ENCODE results near the gene HOMER2.

DNA sequence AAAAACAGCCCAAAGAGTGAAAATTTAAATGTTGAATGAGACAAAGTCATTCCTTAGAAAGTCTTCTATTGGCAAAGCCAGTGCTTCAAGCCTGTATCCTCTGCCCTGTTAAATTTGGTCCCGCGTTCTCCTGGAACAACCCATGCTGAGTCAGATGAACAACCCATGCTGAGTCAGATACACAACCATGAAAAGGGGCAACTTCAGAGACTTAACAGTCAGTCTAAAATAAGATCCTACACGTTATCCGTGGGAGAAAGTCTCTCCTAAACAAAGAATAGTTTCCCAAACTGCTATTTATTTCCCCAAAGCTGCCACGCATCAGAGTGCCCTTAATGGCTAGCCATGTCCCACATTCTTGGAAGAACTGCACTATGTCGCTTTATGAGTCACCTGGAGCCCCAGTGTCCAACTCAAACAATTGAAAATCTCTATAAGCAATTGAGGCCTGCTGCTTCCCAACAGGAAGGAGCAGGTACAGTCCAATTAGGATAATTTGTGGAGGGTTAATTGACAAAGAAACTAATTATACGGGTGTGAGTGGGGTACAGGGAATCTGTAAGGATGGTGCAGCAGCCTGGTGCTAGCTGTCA, 77.0 kb downstream of the HOMER2 start:
- no peak for TF ChIP-seq ZNF8 (CRISPR knock-in tag; IDR thresholded peaks at IDR 0.05)
- TF ChIP-seq POU6F1 (CRISPR knock-in tag; IDR thresholded peaks at IDR 0.05; ENCODE audit: borderline replicate concordance, low read depth): no peak
- TF ChIP-seq, protein P1, sequence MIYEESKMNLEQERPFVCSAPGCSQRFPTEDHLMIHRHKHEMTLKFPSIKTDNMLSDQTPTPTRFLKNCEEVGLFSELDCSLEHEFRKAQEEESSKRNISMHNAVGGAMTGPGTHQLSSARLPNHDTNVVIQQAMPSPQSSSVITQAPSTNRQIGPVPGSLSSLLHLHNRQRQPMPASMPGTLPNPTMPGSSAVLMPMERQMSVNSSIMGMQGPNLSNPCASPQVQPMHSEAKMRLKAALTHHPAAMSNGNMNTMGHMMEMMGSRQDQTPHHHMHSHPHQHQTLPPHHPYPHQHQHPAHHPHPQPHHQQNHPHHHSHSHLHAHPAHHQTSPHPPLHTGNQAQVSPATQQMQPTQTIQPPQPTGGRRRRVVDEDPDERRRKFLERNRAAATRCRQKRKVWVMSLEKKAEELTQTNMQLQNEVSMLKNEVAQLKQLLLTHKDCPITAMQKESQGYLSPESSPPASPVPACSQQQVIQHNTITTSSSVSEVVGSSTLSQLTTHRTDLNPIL (CRISPR knock-in tag; IDR thresholded peaks at IDR 0.05; ENCODE audit: low read depth): no peak
- TF ChIP-seq ZFP3 (CRISPR knock-in tag; IDR thresholded peaks at IDR 0.05): no peak
- TF ChIP-seq RARB (CRISPR knock-in tag; IDR thresholded peaks at IDR 0.05): no peak
- TF ChIP-seq ARNTL (CRISPR knock-in tag; IDR thresholded peaks at IDR 0.05; ENCODE audit: borderline replicate concordance, low read depth): no peak
- TF ChIP-seq ZNF70 (CRISPR knock-in tag; IDR thresholded peaks at IDR 0.05): no peak

Data from SK-N-SH treated with all-trans-retinoic acid at 6 μM for 48 hours (cell line).